GM12892 (cell line): Measurements from ENCODE around the gene NOS1.

ENCODE experiments used
- POLR2A ChIP-seq: IDR thresholded peaks from 2 replicates; pipeline ENCODE4 v1.6.1; 2011; ENCODE audit warnings: low read depth, low read length, control low read depth
- TAF1 ChIP-seq: IDR thresholded peaks from 2 replicates; pipeline ENCODE4 v1.6.1; 2011; ENCODE audit warnings: low read depth, mild to moderate bottlenecking, control low read depth, low read length, borderline replicate concordance

- no peak for TF ChIP-seq POLR2A
- no peak for TF ChIP-seq TAF1
These were observed 178.6 kb downstream of the NOS1 start for GRCh38 chr12:117182866-117183265.
